NCI-H187 (cell line): ENCODE results near the gene TARDBP.
"Not testable (repeated sequence)": the region's sequence is repeated elsewhere in the genome, so short reads cannot be mapped to it uniquely, and the experiment has no call there.

Experiments used
- DNase-seq, 2 experiments: peaks; one replicate each; lab custom pipeline; 2025; lab: John Stamatoyannopoulos, UW

The TARDBP gene

DNA sequence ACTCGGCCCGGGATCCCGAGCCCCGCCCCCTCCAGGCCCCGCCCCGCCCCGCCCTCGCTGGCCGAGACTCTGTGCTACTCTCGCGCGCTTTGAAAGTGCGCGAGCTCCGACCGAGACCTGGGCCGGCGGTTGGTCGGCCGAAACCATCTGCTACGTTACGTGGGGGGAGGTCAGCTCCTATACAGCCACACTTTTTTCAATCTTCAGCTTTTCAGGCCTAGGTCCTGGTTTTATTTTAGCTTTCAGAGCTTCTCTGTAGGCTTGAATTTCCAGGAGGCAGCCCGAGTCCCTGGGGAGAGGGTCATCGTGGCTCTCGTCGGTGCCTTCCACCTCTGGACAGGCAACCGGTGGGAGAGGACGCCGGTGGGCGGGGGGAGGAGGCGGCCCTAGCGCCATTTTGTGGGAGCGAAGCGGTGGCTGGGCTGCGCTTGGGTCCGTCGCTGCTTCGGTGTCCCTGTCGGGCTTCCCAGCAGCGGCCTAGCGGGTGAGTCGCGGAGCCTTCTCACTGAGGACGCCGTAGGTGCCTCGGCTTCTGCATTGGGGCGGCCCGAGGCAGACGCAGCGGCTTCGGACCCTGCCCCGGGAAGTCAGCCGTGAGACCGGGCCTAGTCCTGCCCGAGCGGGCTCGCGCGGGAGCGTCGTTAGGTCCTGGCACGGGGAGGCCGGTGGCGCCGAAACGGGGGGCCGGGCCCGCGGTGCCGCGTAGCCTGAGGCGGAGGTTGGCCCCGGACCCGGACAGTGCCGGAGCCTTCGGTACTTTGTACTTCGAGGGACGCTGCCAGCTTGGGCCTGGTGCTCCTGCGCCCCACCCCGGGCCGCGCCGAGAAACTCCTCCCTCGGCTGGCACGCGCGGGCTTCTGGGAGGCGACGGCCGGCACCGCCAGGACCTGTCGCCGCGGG is at the start of gene TARDBP:
Gene TARDBP (plus strand): TSS at position 395 of the 900 bp plus-strand sequence. CDS start 1,074 bp downstream, outside the sequence.
- peak; percentile 79 to 94 for DNase-seq

- no peak for DNase-seq
Measured at GRCh38 chr1:10965546-10966226, 46.8 kb upstream of the TARDBP start.

DNA sequence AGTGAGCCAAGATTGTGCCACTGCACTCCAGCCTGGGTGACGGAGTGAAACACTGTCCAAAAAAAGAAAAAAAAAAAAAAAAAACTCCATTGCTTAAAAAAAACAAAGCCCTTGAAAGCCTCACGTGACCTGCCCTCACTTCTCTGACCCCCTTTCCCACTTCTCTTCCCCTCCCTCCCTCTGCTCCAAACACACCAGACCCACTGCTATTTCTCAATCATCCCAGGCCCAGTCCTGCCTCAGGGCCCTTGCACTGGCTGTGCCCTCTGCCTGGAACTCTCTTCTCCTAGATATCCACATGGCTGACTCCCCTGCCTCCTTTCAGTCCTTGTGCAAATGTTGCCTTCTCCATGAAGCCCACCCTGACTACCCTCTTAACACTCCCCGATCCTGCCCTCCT is 45.4 kb upstream of the TARDBP start:
- DNase-seq, result no peak

DNA sequence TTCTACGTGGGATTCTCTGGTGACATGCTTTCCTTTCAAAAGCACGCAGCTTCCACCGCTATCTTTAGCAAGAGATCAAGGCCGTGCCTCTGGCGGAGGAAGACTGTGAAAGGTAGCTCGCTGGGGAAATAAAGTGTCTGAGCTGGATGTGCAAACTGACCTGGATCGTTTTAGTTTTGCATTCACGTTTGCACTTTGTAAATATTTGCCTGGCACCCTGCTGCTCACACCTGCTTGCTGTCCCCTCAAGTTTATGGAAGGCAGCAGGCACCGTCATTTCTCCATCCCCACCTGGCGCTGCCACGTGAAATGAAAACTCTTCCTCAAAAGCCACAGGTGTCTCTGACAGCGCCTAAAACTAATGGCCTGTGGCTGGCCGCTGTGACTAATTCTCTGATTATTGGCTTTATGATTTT is 44.0 kb upstream of the TARDBP start:
- DNase-seq, result peak; percentile 76 to 89

DNA sequence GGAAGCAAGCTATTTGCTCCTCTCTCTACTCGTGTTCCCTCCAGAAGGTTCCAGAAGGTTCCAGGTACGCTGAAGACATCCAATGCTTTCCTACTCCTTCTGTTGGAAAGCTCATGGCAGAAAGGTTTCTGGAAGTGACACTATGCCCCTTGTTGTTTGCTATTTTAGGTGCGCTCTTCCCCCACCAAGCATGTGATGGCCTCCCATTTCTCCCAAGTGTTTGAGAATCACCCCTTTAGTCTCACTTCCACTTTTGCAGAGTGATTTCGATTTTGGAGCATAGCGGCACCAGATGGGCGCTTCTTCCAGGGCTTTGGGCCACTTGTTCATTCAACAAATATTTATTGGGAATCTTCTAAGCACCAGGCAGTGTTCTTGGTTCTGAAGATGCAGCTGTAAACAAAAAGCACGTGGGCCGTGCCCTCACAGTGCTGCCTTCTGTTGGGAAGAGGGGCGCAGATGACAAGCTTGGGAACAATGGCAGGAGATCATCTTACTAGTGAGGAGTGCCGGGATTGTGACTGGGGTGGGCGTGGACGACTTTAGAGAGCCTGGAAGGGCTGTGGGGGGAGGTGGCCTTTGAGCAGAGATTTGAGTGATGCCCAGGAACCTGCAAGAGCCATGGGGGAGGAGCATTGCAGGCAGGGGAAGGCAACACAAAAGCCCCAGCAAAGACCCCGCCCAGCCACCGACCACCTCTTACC is 43.0 kb upstream of the TARDBP start:
- peak; percentile 87 to 94 for DNase-seq

DNA sequence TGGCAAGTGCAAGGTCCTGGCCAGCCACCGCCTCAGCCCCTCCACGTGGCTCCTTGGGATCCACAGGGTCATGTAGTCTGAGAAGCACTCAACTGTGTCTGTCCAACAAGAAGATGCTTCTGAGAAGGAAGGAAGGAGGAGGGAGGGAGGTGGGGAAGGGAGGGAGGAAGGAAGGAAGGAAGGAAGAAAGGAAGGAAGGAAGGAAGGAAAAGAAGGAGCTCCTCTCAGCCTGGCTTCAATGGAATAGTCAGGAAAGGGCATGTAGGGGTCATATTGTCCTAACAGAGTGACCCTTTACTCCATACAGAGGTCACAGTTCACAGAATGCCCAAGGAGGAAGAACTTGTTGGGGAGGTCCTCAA is 42.5 kb upstream of the TARDBP start:
- no peak for DNase-seq

DNA sequence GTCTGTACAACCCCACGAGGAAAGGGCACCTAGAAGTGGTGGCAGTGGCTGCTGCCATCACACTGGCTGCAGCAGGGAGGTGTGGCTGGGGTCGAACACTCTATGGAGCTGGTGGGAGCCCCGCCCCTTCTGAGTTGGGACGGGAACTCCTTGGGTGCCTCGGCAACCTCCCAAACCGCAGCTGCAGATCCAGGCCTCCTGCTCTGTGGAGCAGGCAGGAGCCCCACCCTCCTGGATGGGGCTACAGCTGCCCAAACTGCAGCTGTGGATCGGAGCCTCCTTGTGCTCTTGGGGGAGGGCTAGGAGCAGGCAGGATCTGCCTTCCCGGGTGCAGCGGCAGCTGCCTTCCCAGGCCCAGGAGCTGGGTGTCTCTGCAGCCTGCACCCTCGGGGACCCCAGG is 38.9 kb upstream of the TARDBP start:
- DNase-seq, result no peak

DNA sequence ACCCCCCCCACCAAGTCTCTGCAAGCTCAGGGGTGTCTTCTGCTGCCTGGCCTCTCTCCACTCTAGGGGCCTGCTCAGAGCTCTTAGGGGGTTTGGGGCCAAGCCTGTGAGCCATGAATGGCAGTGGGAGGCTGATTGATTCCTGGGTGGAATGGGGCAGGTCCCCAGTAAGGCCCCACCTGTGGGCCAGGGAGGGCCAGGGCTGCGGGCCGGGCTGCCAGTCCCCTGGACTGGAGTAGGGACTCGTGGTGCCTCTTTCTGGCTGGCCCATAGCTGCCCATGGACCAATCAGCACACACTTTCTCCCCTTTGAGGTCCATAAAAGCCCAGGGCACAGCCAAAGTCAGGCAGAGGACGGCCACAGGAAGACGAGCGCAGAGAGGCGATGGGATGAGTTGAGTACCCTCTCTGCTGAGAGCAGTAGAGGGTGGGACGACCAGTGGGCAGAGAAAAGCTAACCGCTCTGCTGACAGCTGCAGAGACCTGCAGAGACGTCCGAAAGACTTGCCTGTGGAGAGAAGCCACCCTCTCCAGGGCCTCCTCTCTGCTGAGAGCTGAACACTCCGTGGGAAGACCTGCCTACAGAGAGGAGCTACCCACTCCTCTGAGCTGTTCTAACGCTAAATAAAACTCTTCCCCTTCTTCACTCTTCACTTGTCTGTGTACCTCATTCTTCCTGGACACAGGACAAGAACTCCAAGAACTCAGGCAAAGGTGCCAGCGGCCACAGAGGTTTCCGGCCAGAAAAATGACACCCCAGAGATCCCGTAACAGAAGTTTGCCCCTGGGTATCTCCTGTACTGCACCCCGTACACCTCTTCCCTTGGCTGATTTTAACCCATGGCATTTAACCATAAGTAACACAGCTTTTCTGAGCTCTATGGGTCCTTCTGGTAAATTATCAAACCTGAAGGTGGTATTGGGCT is 38.2 kb upstream of the TARDBP start:
- no peak for DNase-seq

GRCh38 chr1:10975567-10976326 is 36.7 kb upstream of the TARDBP start:
- no peak for DNase-seq

DNA sequence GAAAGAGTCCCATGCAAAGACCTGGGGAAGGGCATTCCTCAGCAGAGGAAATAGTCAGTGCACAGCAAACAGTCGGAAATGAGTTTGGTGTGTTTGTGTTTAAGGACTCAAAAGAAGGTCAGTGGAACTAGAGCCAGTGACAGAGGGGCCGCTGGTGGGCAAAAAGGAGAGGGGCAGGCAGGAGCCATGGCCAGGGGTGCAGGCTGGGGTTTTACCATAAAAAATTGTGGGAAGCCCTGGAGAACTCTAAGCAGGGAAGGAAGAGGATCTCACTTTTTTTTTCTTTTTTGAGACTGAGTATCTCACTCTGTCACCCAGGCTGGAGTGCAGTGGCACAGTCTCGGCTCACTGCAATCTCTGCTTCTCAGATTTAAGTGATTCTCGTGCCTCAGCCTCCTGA is 33.7 kb upstream of the TARDBP start:
- no peak for DNase-seq

DNA sequence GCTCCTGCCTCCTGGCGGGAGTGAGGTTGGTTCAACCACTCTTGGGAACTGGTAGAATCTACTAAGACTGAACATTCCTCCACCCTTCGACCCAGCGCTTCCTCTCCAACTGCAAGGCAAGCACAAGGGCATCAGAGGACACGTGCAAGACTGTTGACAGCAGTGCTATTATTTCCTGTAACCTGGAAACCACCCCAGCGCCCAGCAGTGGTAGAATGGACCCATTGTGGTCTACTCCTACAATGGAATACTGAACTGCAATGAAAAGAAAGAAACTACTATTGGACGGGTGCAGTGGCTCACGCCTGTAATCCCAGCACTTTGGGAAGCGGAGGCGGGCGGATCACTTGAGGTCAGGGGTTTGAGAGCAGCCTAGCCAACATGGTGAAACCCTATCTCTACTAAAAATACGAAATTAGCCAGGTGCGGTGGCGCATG is 33.0 kb upstream of the TARDBP start:
- no peak for DNase-seq

- no peak for DNase-seq
Measured at GRCh38 chr1:10980094-10980577, 32.3 kb upstream of the TARDBP start.

DNA sequence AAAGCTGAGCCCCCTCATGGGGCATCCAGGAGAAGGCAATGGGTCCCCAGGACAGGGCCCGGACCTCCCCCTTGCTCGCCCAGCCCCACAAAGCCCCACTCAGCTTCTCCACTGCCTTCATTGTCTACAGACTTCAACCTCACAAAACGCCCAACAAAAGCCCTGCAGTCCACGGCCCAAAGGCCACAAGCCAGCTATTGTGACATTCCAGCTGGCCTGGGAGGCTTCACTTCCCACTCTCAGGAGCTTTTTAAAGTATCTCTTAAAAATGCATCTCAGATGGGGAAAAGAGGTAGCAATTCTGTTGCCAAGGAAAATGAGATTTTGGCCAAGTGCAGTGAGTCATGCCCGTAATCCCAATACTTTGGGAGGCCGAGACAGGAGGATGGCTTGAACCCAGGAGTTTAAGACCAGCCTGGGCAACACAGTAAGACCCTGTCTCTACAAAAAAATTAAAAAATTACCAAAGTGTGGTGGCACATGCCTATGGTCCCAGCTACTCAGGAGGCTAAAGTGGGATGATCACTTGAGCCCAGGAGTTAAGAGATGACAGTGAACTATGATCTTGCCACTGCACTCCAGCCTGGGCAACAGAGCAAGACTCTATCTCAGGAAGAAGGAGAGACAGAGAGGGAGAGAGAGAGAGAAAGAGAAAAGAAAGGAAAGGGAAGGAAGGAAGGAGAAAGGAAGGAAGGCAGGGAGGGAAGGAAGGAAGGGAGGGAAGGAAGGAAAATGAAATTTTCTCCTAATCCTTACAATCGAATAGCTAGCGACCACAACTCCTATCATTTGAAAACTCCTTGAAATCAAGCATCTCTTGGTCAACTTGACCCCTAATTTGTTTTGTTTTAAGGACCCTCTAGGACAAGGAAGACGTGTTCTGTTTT is 31.4 kb upstream of the TARDBP start:
- no peak for DNase-seq

- no peak for DNase-seq
Measured at GRCh38 chr1:10986525-10986890, 25.9 kb upstream of the TARDBP start.

DNA sequence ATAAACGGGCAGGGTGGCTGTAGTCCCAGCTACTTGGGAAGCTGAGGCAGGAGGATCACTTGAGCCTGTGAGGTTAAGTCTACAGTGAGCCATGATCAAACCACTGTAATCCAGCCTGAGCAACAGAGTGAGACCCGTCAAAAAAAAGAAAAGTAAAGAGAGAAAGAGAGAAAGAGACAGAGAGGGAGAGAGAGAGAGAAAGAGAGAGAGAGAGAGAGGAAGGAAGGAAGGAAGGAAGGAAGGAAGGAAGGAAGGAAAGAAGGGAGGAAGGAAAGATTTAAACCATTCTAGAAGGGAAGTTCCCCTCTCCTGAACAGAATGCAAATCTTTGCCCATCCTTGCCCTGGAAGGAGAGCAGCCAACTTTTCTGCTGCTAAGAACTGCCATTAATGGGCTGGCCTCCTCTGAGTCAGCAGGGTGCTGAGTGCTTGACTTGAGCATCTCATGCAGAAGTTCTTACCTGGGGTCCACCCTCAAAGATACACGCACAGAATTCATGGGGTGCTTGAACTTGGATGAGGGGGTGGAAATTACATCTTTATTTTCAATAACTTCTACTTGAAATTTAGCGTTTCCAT is 24.5 kb upstream of the TARDBP start:
- no peak for DNase-seq

GRCh38 chr1:10989095-10989494 is 23.4 kb upstream of the TARDBP start:
- no peak for DNase-seq

DNA sequence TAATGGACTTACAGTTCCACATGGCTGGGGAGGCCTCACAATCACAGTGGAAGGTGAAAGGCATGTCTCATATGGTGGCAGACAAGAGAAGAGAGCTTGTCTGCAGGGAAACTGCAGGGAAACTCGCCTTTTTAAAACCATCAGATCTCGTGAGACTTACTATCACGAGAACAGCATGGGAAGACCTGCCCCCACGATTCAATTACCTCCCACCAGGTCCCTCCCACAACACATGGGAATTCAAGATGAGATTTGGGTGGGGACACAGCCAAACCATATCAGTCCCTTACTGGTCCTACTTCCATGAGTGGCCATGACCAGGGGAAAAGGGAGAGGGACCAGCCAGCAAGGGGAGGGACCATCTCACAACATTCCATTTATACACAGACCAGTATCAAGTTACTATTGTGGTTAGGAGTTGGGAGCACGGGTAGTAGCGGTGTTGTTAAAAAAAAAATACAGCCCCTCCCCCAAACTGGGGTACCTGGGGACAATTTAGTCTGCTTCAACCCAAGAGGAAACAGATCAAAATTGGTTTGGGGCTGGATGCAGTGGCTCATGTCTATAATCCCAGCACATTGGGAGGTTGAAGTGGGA is 22.4 kb upstream of the TARDBP start:
- not testable (repeated sequence) for DNase-seq

GRCh38 chr1:10990828-10991227 is 21.6 kb upstream of the TARDBP start:
- DNase-seq, result no peak

DNA sequence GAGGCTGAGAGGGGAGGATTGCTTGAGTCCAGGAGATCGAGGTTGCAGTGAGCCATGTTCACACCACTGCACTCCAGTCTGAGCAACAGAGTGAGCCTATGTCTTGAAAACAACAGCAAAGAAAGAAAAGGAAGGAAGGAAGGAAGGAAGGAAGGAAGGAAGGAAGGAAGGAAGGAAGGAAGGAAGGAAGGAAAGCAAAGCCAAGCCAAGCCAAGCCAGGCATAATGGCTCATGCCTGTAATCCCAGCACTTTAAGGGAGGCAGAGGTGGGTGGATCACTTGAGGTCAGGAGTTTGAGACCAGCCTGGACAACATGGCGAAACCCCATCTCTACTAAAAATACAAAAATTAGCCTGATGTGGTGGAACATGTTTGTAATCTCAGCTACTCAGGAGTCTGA is 20.4 kb upstream of the TARDBP start:
- not testable (repeated sequence) for DNase-seq
